Cardiac fibroblast (primary cell): ENCODE measurements around the gene ZDHHC1.

Experiments used
- DNase-seq, 2 donors: peaks; one replicate each; pipeline versions ENCODE4 v3.0.0 to v3.0.0-alpha.2; 2010; ENCODE audit warnings: low read depth in 2 of 2
- H3K4me3 ChIP-seq, 2 donors: replicated peaks in 1 of 2; 1 replicate in 1 of 2; 2 replicates in 1 of 2; pipeline ENCODE4 v1.5.1; 2011; ENCODE audit warnings: low read depth in 2 of 2, low read length in 2 of 2, mild to moderate bottlenecking in 2 of 2, moderate library complexity in 1 of 2
- TF ChIP-seq, protein P1 (sequence below): IDR thresholded peaks from one replicate; pipeline ENCODE4 v1.5.1; 2011; ENCODE audit warnings: low read depth, mild to moderate bottlenecking, low read length, inconsistent platforms

ZDHHC1 gene

DNA sequence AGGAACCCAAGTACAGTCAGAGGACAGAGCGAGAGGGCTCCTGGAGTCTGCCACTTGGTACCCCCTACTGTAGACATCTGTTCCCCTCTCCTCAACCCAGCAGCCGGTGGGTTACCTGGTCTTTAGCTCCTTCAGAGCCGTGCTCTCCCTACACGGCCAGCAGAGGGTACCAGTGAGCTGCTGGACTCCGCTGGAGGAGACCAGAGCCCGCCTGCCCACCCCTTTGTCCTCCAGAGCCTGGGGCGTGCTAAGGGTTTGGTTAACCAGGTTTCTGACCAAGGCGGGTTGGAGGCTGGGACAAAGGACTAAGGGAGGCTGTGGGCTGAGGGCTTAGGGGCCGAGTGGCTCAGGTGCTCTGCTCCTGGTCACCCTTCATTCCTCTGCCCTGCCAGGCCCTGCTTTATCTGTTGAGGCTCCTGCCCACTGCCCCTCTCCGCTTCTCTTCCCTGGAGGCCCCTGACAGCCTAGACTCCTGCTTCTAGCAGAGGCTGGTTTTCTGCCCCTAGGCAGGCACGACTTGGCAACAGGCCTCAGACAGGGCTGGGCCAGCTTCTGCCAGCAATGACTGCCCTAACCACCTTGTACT lies 12.0 kb upstream of the ZDHHC1 start:
- H3K4me3 ChIP-seq, result no peak overlapping the region
- TF ChIP-seq, protein P1, sequence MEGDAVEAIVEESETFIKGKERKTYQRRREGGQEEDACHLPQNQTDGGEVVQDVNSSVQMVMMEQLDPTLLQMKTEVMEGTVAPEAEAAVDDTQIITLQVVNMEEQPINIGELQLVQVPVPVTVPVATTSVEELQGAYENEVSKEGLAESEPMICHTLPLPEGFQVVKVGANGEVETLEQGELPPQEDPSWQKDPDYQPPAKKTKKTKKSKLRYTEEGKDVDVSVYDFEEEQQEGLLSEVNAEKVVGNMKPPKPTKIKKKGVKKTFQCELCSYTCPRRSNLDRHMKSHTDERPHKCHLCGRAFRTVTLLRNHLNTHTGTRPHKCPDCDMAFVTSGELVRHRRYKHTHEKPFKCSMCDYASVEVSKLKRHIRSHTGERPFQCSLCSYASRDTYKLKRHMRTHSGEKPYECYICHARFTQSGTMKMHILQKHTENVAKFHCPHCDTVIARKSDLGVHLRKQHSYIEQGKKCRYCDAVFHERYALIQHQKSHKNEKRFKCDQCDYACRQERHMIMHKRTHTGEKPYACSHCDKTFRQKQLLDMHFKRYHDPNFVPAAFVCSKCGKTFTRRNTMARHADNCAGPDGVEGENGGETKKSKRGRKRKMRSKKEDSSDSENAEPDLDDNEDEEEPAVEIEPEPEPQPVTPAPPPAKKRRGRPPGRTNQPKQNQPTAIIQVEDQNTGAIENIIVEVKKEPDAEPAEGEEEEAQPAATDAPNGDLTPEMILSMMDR, result peak; percentile 93
- DNase-seq, result peak; percentile 57 to 75

DNA sequence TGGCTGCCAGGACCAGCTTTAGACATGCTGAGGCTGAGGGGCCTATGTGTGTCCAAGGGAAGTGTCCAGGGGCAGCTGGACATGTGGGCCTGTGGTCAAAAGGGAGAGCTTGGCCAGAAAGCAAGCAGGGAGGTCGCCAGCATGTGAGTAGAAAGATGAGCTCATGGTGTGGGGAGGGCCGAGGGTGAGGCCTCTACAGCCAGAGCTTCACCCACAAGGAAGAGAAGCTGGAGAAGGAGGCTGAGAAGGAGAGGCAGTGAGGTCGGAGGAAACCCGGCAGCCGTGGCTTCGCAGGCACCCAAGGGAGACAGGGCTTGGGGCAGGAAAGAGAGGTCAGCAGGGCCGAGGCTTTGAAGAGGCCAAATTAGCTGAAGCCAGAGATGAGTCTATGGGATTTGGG lies 10.7 kb upstream of the ZDHHC1 start:
- DNase-seq, result no peak
- TF ChIP-seq, protein P1, result no peak
- no peak overlapping the region for H3K4me3 ChIP-seq

GRCh38 chr16:67426022-67426421 lies 9.7 kb upstream of the ZDHHC1 start:
- no peak overlapping the region for H3K4me3 ChIP-seq
- TF ChIP-seq, protein P1, result no peak

DNA sequence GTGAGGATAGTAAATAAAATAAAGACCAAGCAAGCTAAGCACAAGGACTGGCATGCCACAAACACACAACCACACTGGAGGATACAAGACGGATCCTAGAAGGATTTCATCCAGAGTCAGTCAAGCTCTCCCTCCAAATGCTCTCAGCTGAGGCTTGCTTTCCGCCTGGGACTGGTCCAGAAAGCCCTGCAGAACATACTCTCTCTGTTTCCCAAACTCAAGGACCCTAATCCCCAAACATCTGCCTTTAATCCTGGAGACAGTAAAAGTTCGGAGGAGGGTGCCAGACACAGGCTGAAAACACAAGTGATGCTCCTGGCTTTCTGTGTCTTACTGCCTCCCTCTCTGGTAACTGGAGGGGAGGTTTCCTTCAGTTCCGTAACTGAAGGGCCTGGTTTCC lies 9.3 kb upstream of the ZDHHC1 start:
- DNase-seq, result no peak
- no peak overlapping the region for H3K4me3 ChIP-seq
- TF ChIP-seq, protein P1, result no peak

More at GRCh38 chr16:67426022-67426421, 9.7 kb upstream of the ZDHHC1 start:
- DNase-seq, result no peak

DNA sequence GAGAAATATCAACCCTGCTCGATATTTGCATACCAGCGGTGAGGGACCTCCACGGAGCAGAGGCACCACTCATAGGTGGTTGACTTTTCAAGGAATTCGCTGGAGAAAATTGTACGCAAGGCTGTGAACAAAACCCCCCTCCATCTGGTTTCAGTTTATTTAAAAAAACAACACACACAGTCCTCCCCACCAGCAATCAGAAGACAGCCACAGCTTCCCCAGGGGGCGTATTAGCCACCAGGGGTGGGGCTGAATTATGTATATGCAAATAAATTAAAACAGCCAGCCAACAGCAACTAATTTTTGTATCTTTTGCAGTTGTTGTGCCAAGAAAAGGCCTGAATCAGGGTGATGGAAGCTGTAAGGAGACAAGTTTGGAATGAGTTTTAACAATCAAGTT lies 8.8 kb upstream of the ZDHHC1 start:
- TF ChIP-seq, protein P1, result no peak
- no peak overlapping the region for H3K4me3 ChIP-seq
- DNase-seq, result no peak

DNA sequence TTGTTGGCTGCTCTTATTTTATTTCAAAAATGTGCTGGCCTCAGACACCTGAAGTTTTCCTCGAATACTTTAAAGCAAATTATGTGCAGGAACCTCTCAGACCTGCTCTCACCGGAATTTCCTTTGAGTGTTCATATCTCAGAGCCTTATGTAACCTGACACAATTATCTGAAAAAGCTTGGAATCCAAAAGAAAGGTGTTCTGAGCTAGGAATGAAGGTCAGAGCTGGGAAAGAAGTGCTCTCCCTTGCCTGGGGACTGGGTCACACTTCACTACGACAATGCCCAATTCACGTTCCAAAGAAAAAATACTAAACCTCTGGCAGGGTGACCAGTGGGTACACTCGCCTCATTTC lies 8.0 kb upstream of the ZDHHC1 start:
- no peak for DNase-seq
- TF ChIP-seq, protein P1, result no peak
- no peak overlapping the region for H3K4me3 ChIP-seq
